ENCODE data around the gene POLD2. TPM values are rescaled to one million over a fixed set of nuclear protein-coding genes. Genes with fewer than 3 reads are reported as not detected.

POLD2 gene
- total RNA-seq, 1 experiment from 2014 or later: 131 TPM

- Histone ChIP-seq H3K56ac (ENCODE audit: insufficient read length, low read depth, low read length) (no peak overlapping the region), H3K27me3 (ENCODE audit: insufficient read depth, low read length) (no peaks in the 10 kb centered on the region; the same call in 1 of the 2 replicates), H3T11ph (ENCODE audit: low read length) (no peak overlapping the region), H4K5ac (ENCODE audit: insufficient read length, low read depth, low read length) (no peak overlapping the region), H3K9ac (ENCODE audit: extremely low read depth, insufficient read length, low read length) (no peak overlapping the region), H3K14ac (ENCODE audit: insufficient read depth, low read length) (no peak overlapping the region), H2BK15ac (ENCODE audit: low read depth, low read length) (no peak overlapping the region), H3K4ac (ENCODE audit: low read depth, low read length) (no peak overlapping the region), H4K20me1 (ENCODE audit: control insufficient read depth, insufficient read depth, insufficient read length) (no peaks in the 10 kb centered on the region), H3K27ac (ENCODE audit: insufficient read length, low read depth, low read length) (no peak overlapping the region), H3K18ac (ENCODE audit: insufficient read length, low read depth, low read length) (no peak overlapping the region), H3K79me2 (ENCODE audit: insufficient read depth, low read length) (no peaks in the 10 kb centered on the region), H3K79me1 (ENCODE audit: insufficient read depth, low read depth, low read length, poor library complexity, severe bottlenecking) (no peaks in the 10 kb centered on the region), H3K4me1 (ENCODE audit: insufficient read depth, low read length) (no peaks in the 10 kb centered on the region; the same call in 1 of the 2 replicates), H2AK5ac (ENCODE audit: insufficient read length, low read length) (no peak overlapping the region), H2BK20ac (ENCODE audit: low read depth, low read length, poor library complexity, severe bottlenecking) (no peak overlapping the region), H2BK5ac (ENCODE audit: insufficient read length, low read length) (no peak overlapping the region), H4K8ac (replicated peaks; ENCODE audit: insufficient read length, low read depth, low read length) (no peak overlapping the region), H3K4me2 (ENCODE audit: insufficient read depth, insufficient read length, low read length) (no peak overlapping the region), H2BK120ac (ENCODE audit: low read depth, low read length, poor library complexity, severe bottlenecking) (no peak overlapping the region), H2AFZ (ENCODE audit: low read length) (no peak overlapping the region), H2BK12ac (ENCODE audit: insufficient read length, low read depth, low read length) (no peak overlapping the region), H3K23me2 (ENCODE audit: insufficient read length, low read depth, low read length, poor library complexity, severe bottlenecking) (peaks cover 10% of the 10 kb centered on the region), H3K9me3 (ENCODE audit: control insufficient read depth, low read depth, low read length) (no peaks in the 10 kb centered on the region), H4K91ac (ENCODE audit: insufficient read length, low read depth, low read length) (no peak overlapping the region), H3K23ac (ENCODE audit: insufficient read length, low read depth, low read length) (no peak overlapping the region)
- peaks cover 2 to 20% (median 18%) of the 10 kb centered on the region in 3 experiments for H3K36me3 Mint-ChIP-seq (ENCODE audit: insufficient read depth in 1 of 3, low read depth in 3 of 3)
- TF ChIP-seq CTCF (conservative IDR thresholded peaks at IDR 0.05): no peak
- peaks cover 11 to 18% of the 10 kb centered on the region in 2 experiments for H3K4me1 Mint-ChIP-seq
- peaks cover 16% of the 10 kb centered on the region for H3K27me3 Mint-ChIP-seq (ENCODE audit: low read depth)
- no peak for DNase-seq
- WGBS (ENCODE audit: extremely low coverage, insufficient read length, low lambda C conversion rate): no CpG with 5 or more reads among the region's 21 CpGs
- H3K27ac Mint-ChIP-seq: no peak overlapping the region
- no peak overlapping the region for H3K4me3 Mint-ChIP-seq
- no peaks in the 10 kb centered on the region for H3K9me3 Mint-ChIP-seq
Observed at GRCh38 chr7:44107961-44108767, 15.2 kb downstream of the POLD2 start.
